HCT116 (cell line): Measurements from ENCODE around the gene TOR2A.

ENCODE experiments used
- EZH2 ChIP-seq: fragments of 200-600 bp; sonication (generic); IDR thresholded peaks from 2 replicates; pipeline ENCODE4 v1.6.1; 2017; ENCODE audit warnings: antibody characterized with exemption, mixed run types
- FOSL1 ChIP-seq: IDR thresholded peaks from 2 replicates; pipeline ENCODE4 v1.6.1; 2012; ENCODE audit warnings: low read depth
- JUND ChIP-seq: IDR thresholded peaks from 2 replicates; pipeline ENCODE4 v1.6.1; 2012
- POLR2A ChIP-seq: IDR thresholded peaks from 2 replicates; pipeline ENCODE4 v1.7.0; 2011; ENCODE audit warnings: borderline replicate concordance; ENCODE audit not compliant: insufficient read depth, insufficient read length; ENCODE audit errors: extremely low read depth
- POLR2AphosphoS5 ChIP-seq: IDR thresholded peaks from 2 replicates; pipeline ENCODE4 v1.6.1; 2011; ENCODE audit warnings: mild to moderate bottlenecking, low read depth, low read length, moderate library complexity
- ZNF274 ChIP-seq: fragments of 200-500 bp; sonication (Bioruptor generic); IDR thresholded peaks from 2 replicates; pipeline ENCODE4 v1.6.1; 2014; ENCODE audit warnings: mild to moderate bottlenecking, low read depth, low read length, inconsistent platforms
- TF ChIP-seq, protein P1 (sequence below), 3 experiments: fragments of 200-600 bp in 1 of 3; sonication (generic) in 1 of 3; IDR thresholded peaks in 2 of 3; conservative IDR thresholded peaks in 1 of 3; 2 replicates each; pipeline ENCODE4 v1.5.1; 2012 to 2017; ENCODE audit warnings: low read depth in 2 of 3, low read length in 2 of 3, antibody characterized with exemption in 1 of 3, borderline replicate concordance in 1 of 3, control low read depth in 1 of 3, mild to moderate bottlenecking in 1 of 3, mixed read lengths in 1 of 3, mixed run types in 1 of 3, moderate library complexity in 1 of 3; ENCODE audit not compliant: insufficient read depth in 1 of 3
- TF ChIP-seq, protein P2 (sequence below): IDR thresholded peaks from 2 replicates; pipeline ENCODE4 v1.6.1; 2012; ENCODE audit warnings: low read depth

DNA sequence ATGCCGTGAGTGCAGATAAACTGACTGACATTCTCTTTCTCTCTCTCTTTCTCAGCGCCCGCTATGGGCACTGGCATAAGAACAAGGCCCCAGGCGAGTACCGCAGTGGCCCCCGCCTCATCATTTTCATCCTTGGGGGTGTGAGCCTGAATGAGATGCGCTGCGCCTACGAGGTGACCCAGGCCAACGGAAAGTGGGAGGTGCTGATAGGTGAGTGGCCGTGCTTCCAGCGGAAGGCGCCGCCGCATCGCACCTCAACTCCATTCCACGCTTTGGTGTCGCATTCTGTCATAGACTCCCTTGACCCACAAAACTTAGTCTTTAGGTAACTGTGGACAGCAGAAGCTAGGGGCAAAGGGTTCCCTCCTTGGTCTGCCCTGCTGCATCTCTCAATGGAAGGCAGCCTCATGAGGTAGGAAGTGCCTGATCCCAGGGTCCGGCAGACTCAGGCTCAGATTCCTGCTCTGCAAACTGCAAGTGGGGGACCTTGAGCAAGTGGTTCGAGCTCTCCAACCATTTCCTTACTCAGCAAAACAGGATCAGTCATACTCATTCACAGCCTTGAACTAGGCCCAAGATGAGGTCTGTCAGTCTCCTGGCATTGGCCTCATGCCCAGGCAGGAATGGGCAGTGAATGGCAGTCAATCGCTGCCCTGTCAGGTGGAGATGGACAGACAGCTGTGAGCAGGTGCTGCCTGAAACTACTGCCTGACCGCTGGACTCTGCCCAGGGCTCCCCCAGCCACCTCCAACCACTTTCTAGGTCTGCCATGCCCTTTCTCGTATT, 52.5 kb downstream of the TOR2A start:
- TF ChIP-seq, protein P1, sequence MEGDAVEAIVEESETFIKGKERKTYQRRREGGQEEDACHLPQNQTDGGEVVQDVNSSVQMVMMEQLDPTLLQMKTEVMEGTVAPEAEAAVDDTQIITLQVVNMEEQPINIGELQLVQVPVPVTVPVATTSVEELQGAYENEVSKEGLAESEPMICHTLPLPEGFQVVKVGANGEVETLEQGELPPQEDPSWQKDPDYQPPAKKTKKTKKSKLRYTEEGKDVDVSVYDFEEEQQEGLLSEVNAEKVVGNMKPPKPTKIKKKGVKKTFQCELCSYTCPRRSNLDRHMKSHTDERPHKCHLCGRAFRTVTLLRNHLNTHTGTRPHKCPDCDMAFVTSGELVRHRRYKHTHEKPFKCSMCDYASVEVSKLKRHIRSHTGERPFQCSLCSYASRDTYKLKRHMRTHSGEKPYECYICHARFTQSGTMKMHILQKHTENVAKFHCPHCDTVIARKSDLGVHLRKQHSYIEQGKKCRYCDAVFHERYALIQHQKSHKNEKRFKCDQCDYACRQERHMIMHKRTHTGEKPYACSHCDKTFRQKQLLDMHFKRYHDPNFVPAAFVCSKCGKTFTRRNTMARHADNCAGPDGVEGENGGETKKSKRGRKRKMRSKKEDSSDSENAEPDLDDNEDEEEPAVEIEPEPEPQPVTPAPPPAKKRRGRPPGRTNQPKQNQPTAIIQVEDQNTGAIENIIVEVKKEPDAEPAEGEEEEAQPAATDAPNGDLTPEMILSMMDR (IDR thresholded peaks at IDR 0.05 in 2 of 3, conservative IDR thresholded peaks at IDR 0.05 in 1 of 3; ENCODE audit: borderline replicate concordance in 1 of 3, insufficient read depth in 1 of 3, low read depth in 2 of 3, low read length in 2 of 3), result no peak
- TF ChIP-seq ZNF274 (no peak), EZH2 (no peak), POLR2AphosphoS5 (no peak), POLR2A (no peak), FOSL1 (no peak), JUND (no peak)
- TF ChIP-seq, protein P2, sequence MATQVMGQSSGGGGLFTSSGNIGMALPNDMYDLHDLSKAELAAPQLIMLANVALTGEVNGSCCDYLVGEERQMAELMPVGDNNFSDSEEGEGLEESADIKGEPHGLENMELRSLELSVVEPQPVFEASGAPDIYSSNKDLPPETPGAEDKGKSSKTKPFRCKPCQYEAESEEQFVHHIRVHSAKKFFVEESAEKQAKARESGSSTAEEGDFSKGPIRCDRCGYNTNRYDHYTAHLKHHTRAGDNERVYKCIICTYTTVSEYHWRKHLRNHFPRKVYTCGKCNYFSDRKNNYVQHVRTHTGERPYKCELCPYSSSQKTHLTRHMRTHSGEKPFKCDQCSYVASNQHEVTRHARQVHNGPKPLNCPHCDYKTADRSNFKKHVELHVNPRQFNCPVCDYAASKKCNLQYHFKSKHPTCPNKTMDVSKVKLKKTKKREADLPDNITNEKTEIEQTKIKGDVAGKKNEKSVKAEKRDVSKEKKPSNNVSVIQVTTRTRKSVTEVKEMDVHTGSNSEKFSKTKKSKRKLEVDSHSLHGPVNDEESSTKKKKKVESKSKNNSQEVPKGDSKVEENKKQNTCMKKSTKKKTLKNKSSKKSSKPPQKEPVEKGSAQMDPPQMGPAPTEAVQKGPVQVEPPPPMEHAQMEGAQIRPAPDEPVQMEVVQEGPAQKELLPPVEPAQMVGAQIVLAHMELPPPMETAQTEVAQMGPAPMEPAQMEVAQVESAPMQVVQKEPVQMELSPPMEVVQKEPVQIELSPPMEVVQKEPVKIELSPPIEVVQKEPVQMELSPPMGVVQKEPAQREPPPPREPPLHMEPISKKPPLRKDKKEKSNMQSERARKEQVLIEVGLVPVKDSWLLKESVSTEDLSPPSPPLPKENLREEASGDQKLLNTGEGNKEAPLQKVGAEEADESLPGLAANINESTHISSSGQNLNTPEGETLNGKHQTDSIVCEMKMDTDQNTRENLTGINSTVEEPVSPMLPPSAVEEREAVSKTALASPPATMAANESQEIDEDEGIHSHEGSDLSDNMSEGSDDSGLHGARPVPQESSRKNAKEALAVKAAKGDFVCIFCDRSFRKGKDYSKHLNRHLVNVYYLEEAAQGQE, result no peak
